Measurements from ENCODE around the gene PHF10. TPM values are rescaled to one million over a fixed set of nuclear protein-coding genes. Genes with fewer than 3 reads are reported as not detected.

The PHF10 gene
- total RNA-seq, 6 donors from 2014 or later: 30.0 to 79.2 (median 42.4) TPM

DNA sequence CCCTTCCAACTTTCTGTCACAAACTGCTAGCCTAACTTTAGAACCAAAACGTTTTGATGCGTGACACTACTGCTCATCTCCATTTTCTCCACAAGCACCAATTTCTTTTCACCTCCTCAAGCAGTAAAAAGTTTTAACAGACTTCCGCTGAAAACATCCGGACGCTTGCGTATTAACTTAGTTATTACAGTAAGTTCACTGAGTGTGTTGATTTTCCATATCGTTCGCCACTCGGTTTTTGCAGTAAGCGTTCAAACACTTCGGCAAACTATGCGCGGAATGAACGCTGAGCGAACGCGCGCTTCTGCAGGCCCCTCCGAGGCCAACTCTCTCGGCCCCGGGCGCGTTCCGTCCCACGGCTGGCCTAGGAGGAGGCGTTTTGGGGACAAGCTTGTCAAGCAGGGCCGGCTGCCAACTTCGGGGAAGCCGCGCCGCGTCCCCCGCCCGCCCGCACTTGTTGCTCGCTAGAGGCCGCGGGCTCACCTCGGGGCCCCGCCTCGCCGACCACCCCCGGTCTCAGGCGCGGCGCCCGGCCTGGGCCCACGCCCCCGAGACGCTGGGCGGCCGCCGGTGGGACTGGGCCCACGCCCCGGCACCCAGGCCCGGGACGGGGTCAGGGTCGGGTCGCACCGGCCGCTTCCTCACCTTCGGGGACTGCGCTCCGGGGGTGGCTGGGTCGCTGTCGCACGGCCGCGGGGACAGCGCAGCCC is 945 bp downstream of the PHF10 start:
- Histone ChIP-seq H3K36me3 (no peaks in the 10 kb centered on the region), H3K4me3 (peak overlapping the region; percentile 55 to 93 (median 74)), H3K27me3 (no peaks in the 10 kb centered on the region), H3K27ac (peak overlapping the region; percentile 88 to 97 (median 91)), H3K4me1 (peaks cover 11 to 35% (median 18%) of the 10 kb centered on the region in 4 donors), H3K9me3 (no peaks in the 10 kb centered on the region)
- peak; percentile 77 to 78 for ATAC-seq (ENCODE audit: low FRiP score in 2 of 2)
- 0 to 1% methylated on average over 20 to 63 of the region's 70 CpGs for WGBS, 2 donors
- peak in 1 of 2 donors; percentile 19 for TF ChIP-seq POLR2AphosphoS5 (IDR thresholded peaks at IDR 0.05)
- TF ChIP-seq EP300 (IDR thresholded peaks at IDR 0.05): no peak
- TF ChIP-seq POLR2A (IDR thresholded peaks at IDR 0.05): peak in 1 of 4 donors; percentile 35
- TF ChIP-seq, protein P1, sequence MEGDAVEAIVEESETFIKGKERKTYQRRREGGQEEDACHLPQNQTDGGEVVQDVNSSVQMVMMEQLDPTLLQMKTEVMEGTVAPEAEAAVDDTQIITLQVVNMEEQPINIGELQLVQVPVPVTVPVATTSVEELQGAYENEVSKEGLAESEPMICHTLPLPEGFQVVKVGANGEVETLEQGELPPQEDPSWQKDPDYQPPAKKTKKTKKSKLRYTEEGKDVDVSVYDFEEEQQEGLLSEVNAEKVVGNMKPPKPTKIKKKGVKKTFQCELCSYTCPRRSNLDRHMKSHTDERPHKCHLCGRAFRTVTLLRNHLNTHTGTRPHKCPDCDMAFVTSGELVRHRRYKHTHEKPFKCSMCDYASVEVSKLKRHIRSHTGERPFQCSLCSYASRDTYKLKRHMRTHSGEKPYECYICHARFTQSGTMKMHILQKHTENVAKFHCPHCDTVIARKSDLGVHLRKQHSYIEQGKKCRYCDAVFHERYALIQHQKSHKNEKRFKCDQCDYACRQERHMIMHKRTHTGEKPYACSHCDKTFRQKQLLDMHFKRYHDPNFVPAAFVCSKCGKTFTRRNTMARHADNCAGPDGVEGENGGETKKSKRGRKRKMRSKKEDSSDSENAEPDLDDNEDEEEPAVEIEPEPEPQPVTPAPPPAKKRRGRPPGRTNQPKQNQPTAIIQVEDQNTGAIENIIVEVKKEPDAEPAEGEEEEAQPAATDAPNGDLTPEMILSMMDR (IDR thresholded peaks at IDR 0.05): no peak
- DNase-seq: peak; percentile 64 to 96

DNA sequence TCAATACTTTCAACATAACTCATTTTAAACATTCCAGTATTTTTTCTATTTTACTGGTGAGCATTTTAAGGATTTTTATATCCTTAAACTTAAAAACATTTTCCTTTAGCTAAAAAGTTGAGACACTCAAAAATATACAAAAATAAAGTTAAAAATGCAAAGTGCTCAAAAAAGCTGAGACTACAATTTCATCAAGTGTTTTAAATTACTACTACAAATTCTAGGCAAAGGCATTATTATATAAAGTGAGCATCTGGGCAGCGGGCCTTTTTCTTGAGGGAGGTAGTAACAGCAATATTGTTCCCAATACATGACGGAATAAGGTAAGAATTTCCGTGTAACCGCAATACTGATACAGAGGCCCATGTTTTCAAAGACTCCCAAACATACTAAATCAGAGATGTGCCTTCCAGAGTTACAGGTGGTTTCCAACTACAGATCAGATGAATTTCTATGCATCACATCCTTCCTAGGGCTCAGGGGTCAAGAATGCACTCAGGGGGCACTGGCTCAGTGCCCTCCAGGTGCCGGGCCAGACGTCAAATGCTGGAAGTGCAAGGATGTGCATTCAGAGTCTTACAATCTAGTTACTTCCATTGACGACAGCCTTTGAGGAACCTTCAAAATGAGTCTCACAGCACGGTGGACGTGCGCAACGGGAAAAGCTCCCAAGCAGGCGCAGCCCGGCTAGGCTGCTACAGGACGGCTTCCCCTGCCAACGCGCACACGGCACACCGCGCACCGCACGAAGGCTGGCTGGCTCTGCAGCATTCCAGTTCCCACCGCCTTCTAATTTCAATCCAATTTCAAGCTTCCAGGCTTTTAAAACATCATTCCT is 1.7 kb downstream of the PHF10 start:
- H3K9me3 ChIP-seq: no peaks in the 10 kb centered on the region
- peak overlapping the region; percentile 55 to 93 (median 74) for H3K4me3 ChIP-seq
- H3K36me3 ChIP-seq: no peaks in the 10 kb centered on the region
- TF ChIP-seq POLR2AphosphoS5 (IDR thresholded peaks at IDR 0.05): peak in 1 of 2 donors; percentile 34
- TF ChIP-seq, protein P1 (IDR thresholded peaks at IDR 0.05): no peak
- peaks cover 11 to 35% (median 18%) of the 10 kb centered on the region in 4 donors for H3K4me1 ChIP-seq
- H3K27ac ChIP-seq: peak overlapping the region; percentile 88 to 97 (median 91)
- WGBS, 2 donors: 6 to 7% methylated on average over 18 to 22 of the region's 22 CpGs
- DNase-seq (peak; percentile 46 to 82), ATAC-seq (ENCODE audit: low FRiP score in 2 of 2) (peak; percentile 65 to 79)
- no peaks in the 10 kb centered on the region for H3K27me3 ChIP-seq

- Histone ChIP-seq H3K36me3 (peaks cover 0 to 22% (median 12%) of the 10 kb centered on the region in 4 donors), H3K27ac (no peak overlapping the region), H3K4me3 (no peak overlapping the region), H3K27me3 (no peaks in the 10 kb centered on the region), H3K4me1 (peaks cover 11 to 30% (median 15%) of the 10 kb centered on the region in 4 donors), H3K9me3 (no peaks in the 10 kb centered on the region)
- TF ChIP-seq EP300 (IDR thresholded peaks at IDR 0.05): no peak
- no peak for TF ChIP-seq POLR2A (IDR thresholded peaks at IDR 0.05)
- no peak for TF ChIP-seq POLR2AphosphoS5 (IDR thresholded peaks at IDR 0.05)
- TF ChIP-seq, protein P1 (IDR thresholded peaks at IDR 0.05): no peak
- no peak for DNase-seq
- no peak for ATAC-seq (ENCODE audit: low FRiP score in 2 of 2)
- WGBS, 2 donors: 82 to 92% methylated on average over 3 of the region's 3 CpGs
These were observed 4.0 kb downstream of the PHF10 start for GRCh38 chr6:169720207-169720855.

DNA sequence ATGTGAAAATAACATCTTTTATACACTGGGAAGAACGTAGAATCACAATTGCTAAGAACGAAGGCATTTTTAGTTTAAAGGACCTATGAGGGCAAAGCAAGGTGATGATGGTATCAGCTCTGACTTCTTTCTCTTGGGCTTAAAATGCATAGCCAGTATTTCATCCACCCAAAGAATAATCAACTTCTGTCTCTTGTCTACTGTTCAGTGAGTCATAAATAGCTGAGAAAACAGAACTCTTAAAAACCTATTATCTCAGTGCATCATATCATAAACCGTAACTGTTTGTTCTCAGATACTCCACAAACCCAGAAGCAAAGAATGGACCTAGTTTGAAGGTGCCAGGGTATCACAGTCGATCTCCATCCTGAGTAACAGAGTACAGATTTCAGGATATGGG is 5.2 kb downstream of the PHF10 start:
- WGBS, 2 donors: 78 to 95% methylated on average over 4 of the region's 4 CpGs
- TF ChIP-seq, protein P1 (IDR thresholded peaks at IDR 0.05): no peak
- TF ChIP-seq EP300 (IDR thresholded peaks at IDR 0.05): no peak
- no peak for TF ChIP-seq POLR2A (IDR thresholded peaks at IDR 0.05)
- TF ChIP-seq POLR2AphosphoS5 (IDR thresholded peaks at IDR 0.05): no peak
- Histone ChIP-seq H3K9me3 (no peaks in the 10 kb centered on the region), H3K36me3 (peaks cover 0 to 34% (median 23%) of the 10 kb centered on the region in 4 donors), H3K4me3 (no peak overlapping the region), H3K27me3 (no peaks in the 10 kb centered on the region), H3K27ac (no peak overlapping the region), H3K4me1 (peaks cover 10 to 23% (median 13%) of the 10 kb centered on the region in 4 donors)
- DNase-seq (no peak), ATAC-seq (ENCODE audit: low FRiP score in 2 of 2) (no peak)
